Kidney (tissue), 14 donors: ENCODE results near the gene NDUFS8. TPM values are rescaled to one million over a fixed set of nuclear protein-coding genes. Genes with fewer than 3 reads are reported as not detected.
A peak's percentile ranks its signal among the peaks of the same experiment; 100 is the strongest.

Experiments used
- DNase-seq, 5 donors: peaks; one replicate each; pipeline ENCODE4 v3.0.0-alpha.2; 2013 to 2020
- FAIRE-seq: peaks from 2 replicates; lab custom pipeline; 2012; peaks lifted over from hg19 to GRCh38; lab: Jason Lieb, UNC
- H3K27ac ChIP-seq, 2 donors: one replicate each; pipeline ENCODE4 v1.7.0; 2013; ENCODE audit warnings: low read depth in 2 of 2, low read length in 2 of 2, inconsistent platforms in 1 of 2
- H3K27me3 ChIP-seq: one replicate; pipeline ENCODE4 v1.7.1; 2013; ENCODE audit warnings: low read length, inconsistent platforms; ENCODE audit not compliant: control insufficient read depth, insufficient read depth
- H3K36me3 ChIP-seq, 3 donors: one replicate each; pipeline versions ENCODE4 v1.7.0 to v1.7.1; 2013; ENCODE audit warnings: low read length in 3 of 3, control low read depth in 1 of 3, inconsistent platforms in 1 of 3; ENCODE audit not compliant: insufficient read depth in 3 of 3, control insufficient read depth in 2 of 3
- H3K4me1 ChIP-seq, 3 donors: one replicate each; pipeline versions ENCODE4 v1.7.0 to v1.7.1; 2013; ENCODE audit warnings: low read length in 3 of 3, inconsistent platforms in 1 of 3, low read depth in 1 of 3; ENCODE audit not compliant: control insufficient read depth in 2 of 3, insufficient read depth in 2 of 3
- H3K4me3 ChIP-seq, 3 donors: one replicate each; pipeline versions ENCODE4 v1.7.0 to v1.8.1; 2013; ENCODE audit warnings: low read length in 3 of 3, control low read depth in 1 of 3, inconsistent platforms in 1 of 3
- H3K9ac ChIP-seq, 3 donors: one replicate each; pipeline versions ENCODE4 v1.7.0 to v1.7.1; 2013; ENCODE audit warnings: low read length in 3 of 3, control low read depth in 1 of 3, inconsistent platforms in 1 of 3
- H3K9me3 ChIP-seq, 3 donors: one replicate each; pipeline versions ENCODE4 v1.7.0 to v1.7.1; 2013; ENCODE audit warnings: low read length in 3 of 3, control low read depth in 1 of 3, inconsistent platforms in 1 of 3; ENCODE audit not compliant: control insufficient read depth in 2 of 3, insufficient read depth in 1 of 3
- intact Hi-C: fragments of 100-400 bp; cut with DNase I; formaldehyde crosslinking; loops from one replicate; pipeline ENCODE4 v1.11.1; 2022
- polyA plus RNA-seq: library from polyadenylated mRNA; stranded (reverse); fragments of 350-450 nt; fragmentation: Illumina TruSeq; extraction: RNeasy Lipid Tissue Mini Kit (QIAGEN cat#74804); gene quantifications from one replicate; pipeline ENCODE4 v1.2.3, GENCODE V29; 2014; ENCODE audit warnings: low read depth, low replicate concordance; ENCODE audit not compliant: insufficient read depth
- total RNA-seq: library from RNA; stranded (reverse); fragmentation: NEBNext Ultra II Directional; extraction: Animal tissue kit (Norgen Biotek cat#: 25700); gene quantifications from one replicate; pipeline ENCODE4 v1.2.1, GENCODE V29; 2021
- TF ChIP-seq, protein P1 (sequence below): IDR thresholded peaks from 3 replicates; pipeline ENCODE4 v1.5.1; 2012; ENCODE audit warnings: mild to moderate bottlenecking, moderate library complexity, borderline replicate concordance; ENCODE audit not compliant: insufficient read depth; ENCODE audit errors: extremely low read depth
- donor health status: control.
- donor health status: control.
- donor health status: control.
- donor health status: control.
- donor health status: control.
- donor health status: DM: yes; HTN: yes; CAD: no.
- donor health status: Normal renal cell carcinoma (clear cell type).

NDUFS8 gene
- total and polyA plus RNA-seq, 2 donors from 2014 or later = 144 to 472 TPM

DNA sequence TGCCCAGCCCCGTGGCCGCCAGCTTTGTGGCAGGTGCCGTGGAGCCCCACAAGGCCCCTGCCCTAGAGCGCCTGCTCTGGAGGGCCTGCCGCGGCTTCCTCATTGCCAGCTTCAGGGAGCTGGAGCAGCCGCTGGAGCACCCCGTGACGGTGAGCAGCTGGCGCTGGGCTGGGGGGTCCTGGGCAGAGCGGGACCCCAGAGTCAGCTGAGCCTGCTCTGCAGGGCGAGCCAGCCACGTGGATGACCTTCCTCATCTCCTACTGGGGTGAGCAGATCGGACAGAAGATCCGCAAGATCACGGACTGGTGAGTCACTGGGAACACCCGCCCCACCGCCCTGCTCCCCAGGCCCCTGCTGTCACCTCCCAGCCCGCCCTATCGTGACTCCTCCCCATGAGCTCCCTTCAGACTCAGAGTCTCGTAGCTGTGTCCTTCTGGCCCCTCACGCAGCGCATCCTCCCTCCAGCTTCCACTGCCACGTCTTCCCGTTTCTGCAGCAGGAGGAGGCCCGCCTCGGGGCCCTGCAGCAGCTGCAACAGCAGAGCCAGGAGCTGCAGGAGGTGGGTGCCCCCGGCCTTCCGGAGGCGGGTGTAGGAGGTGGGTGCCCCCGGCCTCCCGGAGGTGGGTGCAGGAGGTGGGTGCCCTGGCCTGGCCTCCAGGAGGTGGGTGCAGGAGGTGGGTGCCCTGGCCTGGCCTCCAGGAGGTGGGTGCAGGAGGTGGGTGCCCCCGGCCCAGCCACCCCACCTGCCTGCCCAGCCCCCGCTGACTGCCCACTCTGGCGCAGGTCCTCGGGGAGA, 13.1 kb downstream of the NDUFS8 start:
- peak in 3 of 5 donors; percentile 37 to 80 (median 62) for DNase-seq
- TF ChIP-seq, protein P1, sequence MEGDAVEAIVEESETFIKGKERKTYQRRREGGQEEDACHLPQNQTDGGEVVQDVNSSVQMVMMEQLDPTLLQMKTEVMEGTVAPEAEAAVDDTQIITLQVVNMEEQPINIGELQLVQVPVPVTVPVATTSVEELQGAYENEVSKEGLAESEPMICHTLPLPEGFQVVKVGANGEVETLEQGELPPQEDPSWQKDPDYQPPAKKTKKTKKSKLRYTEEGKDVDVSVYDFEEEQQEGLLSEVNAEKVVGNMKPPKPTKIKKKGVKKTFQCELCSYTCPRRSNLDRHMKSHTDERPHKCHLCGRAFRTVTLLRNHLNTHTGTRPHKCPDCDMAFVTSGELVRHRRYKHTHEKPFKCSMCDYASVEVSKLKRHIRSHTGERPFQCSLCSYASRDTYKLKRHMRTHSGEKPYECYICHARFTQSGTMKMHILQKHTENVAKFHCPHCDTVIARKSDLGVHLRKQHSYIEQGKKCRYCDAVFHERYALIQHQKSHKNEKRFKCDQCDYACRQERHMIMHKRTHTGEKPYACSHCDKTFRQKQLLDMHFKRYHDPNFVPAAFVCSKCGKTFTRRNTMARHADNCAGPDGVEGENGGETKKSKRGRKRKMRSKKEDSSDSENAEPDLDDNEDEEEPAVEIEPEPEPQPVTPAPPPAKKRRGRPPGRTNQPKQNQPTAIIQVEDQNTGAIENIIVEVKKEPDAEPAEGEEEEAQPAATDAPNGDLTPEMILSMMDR = no peak
- no peaks in the 10 kb centered on the region for H3K27me3 ChIP-seq
- FAIRE-seq = no peak
- H3K36me3 ChIP-seq = no peaks in the 10 kb centered on the region
- peaks cover 0 to 11% (median 1%) of the 10 kb centered on the region in 3 donors for H3K4me1 ChIP-seq
- H3K27ac ChIP-seq = no peak overlapping the region
- H3K9me3 ChIP-seq = no peaks in the 10 kb centered on the region
- intact Hi-C loops = no loop called here
- H3K9ac ChIP-seq = no peak overlapping the region
- H3K4me3 ChIP-seq = no peak overlapping the region

DNA sequence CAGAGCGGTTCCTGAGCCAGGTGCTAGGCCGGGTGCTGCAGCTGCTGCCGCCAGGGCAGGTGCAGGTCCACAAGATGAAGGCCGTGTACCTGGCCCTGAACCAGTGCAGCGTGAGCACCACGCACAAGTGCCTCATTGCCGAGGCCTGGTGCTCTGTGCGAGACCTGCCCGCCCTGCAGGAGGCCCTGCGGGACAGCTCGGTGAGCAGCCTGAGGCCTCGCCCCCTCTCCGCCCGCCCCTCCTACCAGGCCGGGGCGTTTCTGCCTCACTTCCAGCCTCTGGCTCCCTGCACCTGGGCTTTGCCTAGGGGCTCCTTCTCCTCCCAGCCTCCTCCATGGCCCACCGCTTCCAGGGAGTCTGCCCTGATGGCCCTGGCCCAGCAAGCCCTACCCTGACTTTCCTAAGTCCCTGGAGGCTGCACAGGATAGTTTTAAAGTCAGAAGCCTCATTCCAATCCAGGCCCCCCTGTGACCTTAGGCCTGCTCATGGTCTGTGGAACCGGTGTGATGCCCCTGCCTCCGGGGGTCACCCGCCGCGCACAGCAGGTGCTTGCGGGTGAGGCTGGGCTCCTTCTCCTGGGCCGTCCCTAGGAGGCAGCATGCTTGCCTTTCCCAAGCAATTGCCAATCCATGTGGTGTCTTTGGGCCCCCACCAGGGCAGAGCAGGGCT, 13.8 kb downstream of the NDUFS8 start:
- no peak overlapping the region for H3K27ac ChIP-seq
- no peaks in the 10 kb centered on the region for H3K27me3 ChIP-seq
- no peak overlapping the region for H3K9ac ChIP-seq
- TF ChIP-seq, protein P1 = no peak
- no peak for FAIRE-seq
- no peak for DNase-seq
- H3K4me1 ChIP-seq = peaks cover 0 to 7% (median 0%) of the 10 kb centered on the region in 3 donors
- H3K36me3 ChIP-seq = no peaks in the 10 kb centered on the region
- no peak overlapping the region for H3K4me3 ChIP-seq
- H3K9me3 ChIP-seq = no peaks in the 10 kb centered on the region
- intact Hi-C loops = no loop called here

DNA sequence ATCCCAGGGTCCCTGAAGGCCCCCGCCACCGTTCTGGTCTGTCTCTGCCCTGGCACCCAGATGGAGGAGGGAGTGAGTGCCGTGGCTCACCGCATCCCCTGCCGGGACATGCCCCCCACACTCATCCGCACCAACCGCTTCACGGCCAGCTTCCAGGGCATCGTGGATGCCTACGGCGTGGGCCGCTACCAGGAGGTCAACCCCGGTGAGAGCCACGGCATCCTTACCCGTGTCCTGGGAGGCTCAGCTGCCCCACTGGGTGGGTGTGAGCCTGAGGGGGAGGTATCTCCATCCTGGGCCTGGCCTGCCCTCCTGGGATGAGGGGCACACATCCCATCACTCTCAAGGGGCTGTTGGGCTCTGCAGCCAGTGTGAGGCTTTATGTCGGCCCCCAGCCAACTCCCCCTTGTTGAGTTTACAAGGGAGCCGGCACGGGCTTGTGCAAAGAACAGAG, 14.4 kb downstream of the NDUFS8 start:
- H3K4me1 ChIP-seq = peaks cover 0 to 3% (median 0%) of the 10 kb centered on the region in 3 donors
- no peak overlapping the region for H3K4me3 ChIP-seq
- FAIRE-seq (no peak), DNase-seq (no peak)
- H3K27me3 ChIP-seq = no peaks in the 10 kb centered on the region
- intact Hi-C loops = no loop called here
- no peak overlapping the region for H3K27ac ChIP-seq
- TF ChIP-seq, protein P1 = no peak
- H3K9me3 ChIP-seq = no peaks in the 10 kb centered on the region
- no peak overlapping the region for H3K9ac ChIP-seq
- H3K36me3 ChIP-seq = no peaks in the 10 kb centered on the region
